ENCODE data around the gene TBC1D23.

The TBC1D23 gene

DNA sequence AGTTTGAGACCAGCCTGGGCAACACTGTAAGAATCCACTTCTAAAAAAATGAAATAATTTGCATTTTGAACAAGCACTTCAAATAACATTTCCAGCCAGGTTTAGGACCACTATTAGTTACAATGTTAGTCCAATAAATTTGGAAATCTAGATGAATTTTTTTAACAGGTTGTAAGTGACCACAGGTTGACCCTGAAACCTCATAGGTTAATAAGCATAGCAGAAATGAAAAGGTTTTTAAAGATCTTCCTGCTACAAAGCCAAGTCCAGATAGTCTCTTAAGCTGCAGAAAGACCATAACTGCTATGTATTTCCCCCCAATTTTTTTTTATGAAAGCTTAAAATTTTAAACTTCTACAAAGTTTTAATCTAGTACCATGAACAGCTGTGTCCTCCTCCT is 72.3 kb downstream of the TBC1D23 start:
- no peak for ATAC-seq
- TF ChIP-seq BACH2 (CRISPR knock-in tag; IDR thresholded peaks at IDR 0.05; ENCODE audit: borderline replicate concordance) (no peak), ZNF8 (CRISPR knock-in tag; IDR thresholded peaks at IDR 0.05) (no peak), ZNF565 (CRISPR knock-in tag; conservative IDR thresholded peaks at IDR 0.05; ENCODE audit: low read depth) (no peak), CSDC2 (CRISPR knock-in tag; IDR thresholded peaks at IDR 0.05) (no peak), GLIS3 (CRISPR knock-in tag; IDR thresholded peaks at IDR 0.05) (no peak), SNAI2 (CRISPR knock-in tag; IDR thresholded peaks at IDR 0.05) (no peak), ISL1 (CRISPR knock-in tag; IDR thresholded peaks at IDR 0.05) (no peak), TOX (CRISPR knock-in tag; IDR thresholded peaks at IDR 0.05; ENCODE audit: borderline replicate concordance) (no peak), PPARA (CRISPR knock-in tag; IDR thresholded peaks at IDR 0.05; ENCODE audit: borderline replicate concordance) (no peak), ZNF70 (CRISPR knock-in tag; IDR thresholded peaks at IDR 0.05) (no peak), ARNTL (CRISPR knock-in tag; IDR thresholded peaks at IDR 0.05; ENCODE audit: borderline replicate concordance, low read depth) (no peak), ESRRG (CRISPR knock-in tag; IDR thresholded peaks at IDR 0.05) (no peak), ZC3H10 (CRISPR knock-in tag; IDR thresholded peaks at IDR 0.05) (no peak), OSR1 (CRISPR knock-in tag; IDR thresholded peaks at IDR 0.05) (no peak), ZFP3 (CRISPR knock-in tag; IDR thresholded peaks at IDR 0.05) (no peak)
- TF ChIP-seq, protein P1, sequence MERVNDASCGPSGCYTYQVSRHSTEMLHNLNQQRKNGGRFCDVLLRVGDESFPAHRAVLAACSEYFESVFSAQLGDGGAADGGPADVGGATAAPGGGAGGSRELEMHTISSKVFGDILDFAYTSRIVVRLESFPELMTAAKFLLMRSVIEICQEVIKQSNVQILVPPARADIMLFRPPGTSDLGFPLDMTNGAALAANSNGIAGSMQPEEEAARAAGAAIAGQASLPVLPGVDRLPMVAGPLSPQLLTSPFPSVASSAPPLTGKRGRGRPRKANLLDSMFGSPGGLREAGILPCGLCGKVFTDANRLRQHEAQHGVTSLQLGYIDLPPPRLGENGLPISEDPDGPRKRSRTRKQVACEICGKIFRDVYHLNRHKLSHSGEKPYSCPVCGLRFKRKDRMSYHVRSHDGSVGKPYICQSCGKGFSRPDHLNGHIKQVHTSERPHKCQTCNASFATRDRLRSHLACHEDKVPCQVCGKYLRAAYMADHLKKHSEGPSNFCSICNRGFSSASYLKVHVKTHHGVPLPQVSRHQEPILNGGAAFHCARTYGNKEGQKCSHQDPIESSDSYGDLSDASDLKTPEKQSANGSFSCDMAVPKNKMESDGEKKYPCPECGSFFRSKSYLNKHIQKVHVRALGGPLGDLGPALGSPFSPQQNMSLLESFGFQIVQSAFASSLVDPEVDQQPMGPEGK (CRISPR knock-in tag; IDR thresholded peaks at IDR 0.05; ENCODE audit: borderline replicate concordance) = no peak
- TF ChIP-seq, protein P2, sequence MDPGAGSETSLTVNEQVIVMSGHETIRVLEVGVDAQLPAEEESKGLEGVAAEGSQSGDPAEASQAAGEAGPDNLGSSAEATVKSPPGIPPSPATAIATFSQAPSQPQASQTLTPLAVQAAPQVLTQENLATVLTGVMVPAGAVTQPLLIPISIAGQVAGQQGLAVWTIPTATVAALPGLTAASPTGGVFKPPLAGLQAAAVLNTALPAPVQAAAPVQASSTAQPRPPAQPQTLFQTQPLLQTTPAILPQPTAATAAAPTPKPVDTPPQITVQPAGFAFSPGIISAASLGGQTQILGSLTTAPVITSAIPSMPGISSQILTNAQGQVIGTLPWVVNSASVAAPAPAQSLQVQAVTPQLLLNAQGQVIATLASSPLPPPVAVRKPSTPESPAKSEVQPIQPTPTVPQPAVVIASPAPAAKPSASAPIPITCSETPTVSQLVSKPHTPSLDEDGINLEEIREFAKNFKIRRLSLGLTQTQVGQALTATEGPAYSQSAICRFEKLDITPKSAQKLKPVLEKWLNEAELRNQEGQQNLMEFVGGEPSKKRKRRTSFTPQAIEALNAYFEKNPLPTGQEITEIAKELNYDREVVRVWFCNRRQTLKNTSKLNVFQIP (CRISPR knock-in tag; IDR thresholded peaks at IDR 0.05; ENCODE audit: borderline replicate concordance, low read depth) = no peak
- TF ChIP-seq, protein P3, sequence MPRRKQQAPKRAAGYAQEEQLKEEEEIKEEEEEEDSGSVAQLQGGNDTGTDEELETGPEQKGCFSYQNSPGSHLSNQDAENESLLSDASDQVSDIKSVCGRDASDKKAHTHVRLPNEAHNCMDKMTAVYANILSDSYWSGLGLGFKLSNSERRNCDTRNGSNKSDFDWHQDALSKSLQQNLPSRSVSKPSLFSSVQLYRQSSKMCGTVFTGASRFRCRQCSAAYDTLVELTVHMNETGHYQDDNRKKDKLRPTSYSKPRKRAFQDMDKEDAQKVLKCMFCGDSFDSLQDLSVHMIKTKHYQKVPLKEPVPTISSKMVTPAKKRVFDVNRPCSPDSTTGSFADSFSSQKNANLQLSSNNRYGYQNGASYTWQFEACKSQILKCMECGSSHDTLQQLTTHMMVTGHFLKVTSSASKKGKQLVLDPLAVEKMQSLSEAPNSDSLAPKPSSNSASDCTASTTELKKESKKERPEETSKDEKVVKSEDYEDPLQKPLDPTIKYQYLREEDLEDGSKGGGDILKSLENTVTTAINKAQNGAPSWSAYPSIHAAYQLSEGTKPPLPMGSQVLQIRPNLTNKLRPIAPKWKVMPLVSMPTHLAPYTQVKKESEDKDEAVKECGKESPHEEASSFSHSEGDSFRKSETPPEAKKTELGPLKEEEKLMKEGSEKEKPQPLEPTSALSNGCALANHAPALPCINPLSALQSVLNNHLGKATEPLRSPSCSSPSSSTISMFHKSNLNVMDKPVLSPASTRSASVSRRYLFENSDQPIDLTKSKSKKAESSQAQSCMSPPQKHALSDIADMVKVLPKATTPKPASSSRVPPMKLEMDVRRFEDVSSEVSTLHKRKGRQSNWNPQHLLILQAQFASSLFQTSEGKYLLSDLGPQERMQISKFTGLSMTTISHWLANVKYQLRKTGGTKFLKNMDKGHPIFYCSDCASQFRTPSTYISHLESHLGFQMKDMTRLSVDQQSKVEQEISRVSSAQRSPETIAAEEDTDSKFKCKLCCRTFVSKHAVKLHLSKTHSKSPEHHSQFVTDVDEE (CRISPR knock-in tag; IDR thresholded peaks at IDR 0.05) = no peak
- TF ChIP-seq, protein P4, sequence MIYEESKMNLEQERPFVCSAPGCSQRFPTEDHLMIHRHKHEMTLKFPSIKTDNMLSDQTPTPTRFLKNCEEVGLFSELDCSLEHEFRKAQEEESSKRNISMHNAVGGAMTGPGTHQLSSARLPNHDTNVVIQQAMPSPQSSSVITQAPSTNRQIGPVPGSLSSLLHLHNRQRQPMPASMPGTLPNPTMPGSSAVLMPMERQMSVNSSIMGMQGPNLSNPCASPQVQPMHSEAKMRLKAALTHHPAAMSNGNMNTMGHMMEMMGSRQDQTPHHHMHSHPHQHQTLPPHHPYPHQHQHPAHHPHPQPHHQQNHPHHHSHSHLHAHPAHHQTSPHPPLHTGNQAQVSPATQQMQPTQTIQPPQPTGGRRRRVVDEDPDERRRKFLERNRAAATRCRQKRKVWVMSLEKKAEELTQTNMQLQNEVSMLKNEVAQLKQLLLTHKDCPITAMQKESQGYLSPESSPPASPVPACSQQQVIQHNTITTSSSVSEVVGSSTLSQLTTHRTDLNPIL (CRISPR knock-in tag; IDR thresholded peaks at IDR 0.05; ENCODE audit: low read depth) = no peak

DNA sequence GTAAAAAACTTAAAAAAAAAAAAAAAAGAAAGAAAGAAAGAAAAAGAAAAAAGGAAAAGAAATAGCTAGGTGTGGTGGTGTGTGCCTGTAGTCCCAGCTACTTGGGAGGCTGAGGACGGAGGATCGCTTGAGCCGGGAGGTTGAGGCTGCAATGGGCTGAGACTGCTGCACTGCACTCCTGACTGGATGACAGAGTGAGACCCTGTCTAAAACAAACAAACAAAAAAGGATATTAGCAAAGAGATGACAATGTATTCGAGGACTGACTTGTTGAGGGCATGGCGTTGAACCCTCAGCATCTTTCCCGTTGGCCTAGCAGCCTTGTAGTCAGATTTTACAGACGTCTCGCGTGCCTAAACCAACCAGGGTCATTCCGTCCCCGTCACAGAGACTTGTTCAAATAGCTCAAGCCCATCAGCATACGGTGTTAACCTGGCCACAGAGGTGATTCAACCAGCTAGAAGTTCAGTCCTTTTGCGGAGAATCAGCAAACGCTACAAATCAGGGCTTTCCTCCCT is 73.2 kb downstream of the TBC1D23 start:
- peak; percentile 38; the same call in 2 of the 3 replicates for ATAC-seq
- TF ChIP-seq, protein P5, sequence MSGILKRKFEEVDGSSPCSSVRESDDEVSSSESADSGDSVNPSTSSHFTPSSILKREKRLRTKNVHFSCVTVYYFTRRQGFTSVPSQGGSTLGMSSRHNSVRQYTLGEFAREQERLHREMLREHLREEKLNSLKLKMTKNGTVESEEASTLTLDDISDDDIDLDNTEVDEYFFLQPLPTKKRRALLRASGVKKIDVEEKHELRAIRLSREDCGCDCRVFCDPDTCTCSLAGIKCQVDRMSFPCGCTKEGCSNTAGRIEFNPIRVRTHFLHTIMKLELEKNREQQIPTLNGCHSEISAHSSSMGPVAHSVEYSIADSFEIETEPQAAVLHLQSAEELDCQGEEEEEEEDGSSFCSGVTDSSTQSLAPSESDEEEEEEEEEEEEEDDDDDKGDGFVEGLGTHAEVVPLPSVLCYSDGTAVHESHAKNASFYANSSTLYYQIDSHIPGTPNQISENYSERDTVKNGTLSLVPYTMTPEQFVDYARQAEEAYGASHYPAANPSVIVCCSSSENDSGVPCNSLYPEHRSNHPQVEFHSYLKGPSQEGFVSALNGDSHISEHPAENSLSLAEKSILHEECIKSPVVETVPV (CRISPR knock-in tag; IDR thresholded peaks at IDR 0.05) = no peak
- no peak for TF ChIP-seq OSR1 (CRISPR knock-in tag; IDR thresholded peaks at IDR 0.05)
- TF ChIP-seq ARNTL (CRISPR knock-in tag; IDR thresholded peaks at IDR 0.05; ENCODE audit: borderline replicate concordance, low read depth) = no peak
- TF ChIP-seq, protein P2 (CRISPR knock-in tag; IDR thresholded peaks at IDR 0.05; ENCODE audit: borderline replicate concordance, low read depth) = no peak
- no peak for TF ChIP-seq ISL1 (CRISPR knock-in tag; IDR thresholded peaks at IDR 0.05)
- TF ChIP-seq ESRRG (CRISPR knock-in tag; IDR thresholded peaks at IDR 0.05) = no peak
- no peak for TF ChIP-seq ZC3H10 (CRISPR knock-in tag; IDR thresholded peaks at IDR 0.05)
- TF ChIP-seq ZNF70 (CRISPR knock-in tag; IDR thresholded peaks at IDR 0.05) = no peak
- TF ChIP-seq ZFP30 (CRISPR knock-in tag; IDR thresholded peaks at IDR 0.05) = no peak
- TF ChIP-seq, protein P4 (CRISPR knock-in tag; IDR thresholded peaks at IDR 0.05; ENCODE audit: low read depth) = no peak
- TF ChIP-seq ZFP3 (CRISPR knock-in tag; IDR thresholded peaks at IDR 0.05) = no peak
- no peak for TF ChIP-seq SNAI2 (CRISPR knock-in tag; IDR thresholded peaks at IDR 0.05)
- TF ChIP-seq CSDC2 (CRISPR knock-in tag; IDR thresholded peaks at IDR 0.05) = no peak
- no peak for TF ChIP-seq GLIS3 (CRISPR knock-in tag; IDR thresholded peaks at IDR 0.05)

Data from SK-N-SH treated with all-trans-retinoic acid at 6 μM for 48 hours (cell line).